ENCODE data around the gene CYFIP1.

DNA sequence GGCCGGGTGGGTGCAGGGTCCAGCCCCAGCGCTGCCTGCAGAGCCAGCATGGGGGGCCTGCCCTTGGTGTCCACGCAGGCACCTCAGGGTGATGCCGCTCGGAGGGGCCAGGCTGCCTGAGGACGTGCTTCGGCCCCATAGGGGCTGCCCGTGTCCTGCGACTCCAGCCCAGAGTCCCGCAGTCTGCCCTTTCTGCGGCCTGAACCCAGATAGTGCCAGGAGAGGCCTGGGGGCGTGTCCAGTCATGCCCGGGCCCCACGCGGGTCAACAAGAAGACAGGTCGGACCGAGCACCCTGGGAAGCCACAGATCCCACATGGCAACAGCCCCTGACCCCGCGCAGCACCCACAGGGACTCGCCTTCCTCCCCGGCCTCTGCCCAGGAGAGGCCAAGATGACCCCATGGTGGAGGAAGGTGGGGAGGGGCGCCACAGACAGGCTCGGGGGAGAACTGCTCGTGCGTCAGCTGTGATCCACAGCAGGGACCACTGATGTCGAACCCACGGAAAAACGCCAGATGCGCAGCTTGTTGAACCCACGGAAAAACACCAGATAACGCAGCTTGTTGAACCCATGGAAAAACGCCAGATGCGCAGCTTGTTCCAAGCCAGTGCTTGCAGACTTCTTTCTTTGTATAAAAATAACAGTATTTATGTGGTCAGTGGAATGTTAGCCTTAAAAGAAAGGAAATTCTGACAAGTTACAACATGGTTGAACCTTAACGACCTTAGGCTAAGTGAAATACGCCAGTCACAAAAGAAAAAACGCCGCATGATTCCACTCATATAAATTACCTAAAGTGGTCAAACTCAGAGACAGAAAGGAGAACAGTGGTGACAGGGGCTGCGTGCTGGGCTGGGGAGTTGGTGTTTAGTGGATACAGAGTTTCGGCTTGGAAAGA is 28.5 kb downstream of the CYFIP1 start:
- TF ChIP-seq, protein P1, sequence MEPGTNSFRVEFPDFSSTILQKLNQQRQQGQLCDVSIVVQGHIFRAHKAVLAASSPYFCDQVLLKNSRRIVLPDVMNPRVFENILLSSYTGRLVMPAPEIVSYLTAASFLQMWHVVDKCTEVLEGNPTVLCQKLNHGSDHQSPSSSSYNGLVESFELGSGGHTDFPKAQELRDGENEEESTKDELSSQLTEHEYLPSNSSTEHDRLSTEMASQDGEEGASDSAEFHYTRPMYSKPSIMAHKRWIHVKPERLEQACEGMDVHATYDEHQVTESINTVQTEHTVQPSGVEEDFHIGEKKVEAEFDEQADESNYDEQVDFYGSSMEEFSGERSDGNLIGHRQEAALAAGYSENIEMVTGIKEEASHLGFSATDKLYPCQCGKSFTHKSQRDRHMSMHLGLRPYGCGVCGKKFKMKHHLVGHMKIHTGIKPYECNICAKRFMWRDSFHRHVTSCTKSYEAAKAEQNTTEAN (CRISPR knock-in tag; conservative IDR thresholded peaks at IDR 0.05), result no peak
- TF ChIP-seq, protein P2, sequence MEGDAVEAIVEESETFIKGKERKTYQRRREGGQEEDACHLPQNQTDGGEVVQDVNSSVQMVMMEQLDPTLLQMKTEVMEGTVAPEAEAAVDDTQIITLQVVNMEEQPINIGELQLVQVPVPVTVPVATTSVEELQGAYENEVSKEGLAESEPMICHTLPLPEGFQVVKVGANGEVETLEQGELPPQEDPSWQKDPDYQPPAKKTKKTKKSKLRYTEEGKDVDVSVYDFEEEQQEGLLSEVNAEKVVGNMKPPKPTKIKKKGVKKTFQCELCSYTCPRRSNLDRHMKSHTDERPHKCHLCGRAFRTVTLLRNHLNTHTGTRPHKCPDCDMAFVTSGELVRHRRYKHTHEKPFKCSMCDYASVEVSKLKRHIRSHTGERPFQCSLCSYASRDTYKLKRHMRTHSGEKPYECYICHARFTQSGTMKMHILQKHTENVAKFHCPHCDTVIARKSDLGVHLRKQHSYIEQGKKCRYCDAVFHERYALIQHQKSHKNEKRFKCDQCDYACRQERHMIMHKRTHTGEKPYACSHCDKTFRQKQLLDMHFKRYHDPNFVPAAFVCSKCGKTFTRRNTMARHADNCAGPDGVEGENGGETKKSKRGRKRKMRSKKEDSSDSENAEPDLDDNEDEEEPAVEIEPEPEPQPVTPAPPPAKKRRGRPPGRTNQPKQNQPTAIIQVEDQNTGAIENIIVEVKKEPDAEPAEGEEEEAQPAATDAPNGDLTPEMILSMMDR (CRISPR knock-in tag; IDR thresholded peaks at IDR 0.05), result no peak
- no peak for TF ChIP-seq KMT2B (CRISPR knock-in tag; IDR thresholded peaks at IDR 0.05)
- no peak for TF ChIP-seq JUND (CRISPR knock-in tag; IDR thresholded peaks at IDR 0.05)
- TF ChIP-seq YY1 (IDR thresholded peaks at IDR 0.05; ENCODE audit: insufficient read depth, insufficient replicate concordance, low read depth, low read length), result no peak
- TF ChIP-seq PTBP1 (IDR thresholded peaks at IDR 0.05; ENCODE audit: low read depth, low read length, poor library complexity, severe bottlenecking), result no peak
